Kidney tubule cell (primary cell): ENCODE measurements around the gene PRDM12.

ENCODE experiments used
- DNase-seq: peaks from one replicate; pipeline ENCODE4 v3.0.0-alpha.2; 2018; ENCODE audit warnings: low spot score

Gene PRDM12

GRCh38 chr9:130689937-130690700, 25.7 kb downstream of the PRDM12 start:
- DNase-seq, result peak; percentile 89

GRCh38 chr9:130692321-130692720, 27.9 kb downstream of the PRDM12 start:
- DNase-seq, result no peak

- DNase-seq, result no peak
Observed at GRCh38 chr9:130693101-130693425, 28.7 kb downstream of the PRDM12 start.

- DNase-seq, result peak; percentile 97
Observed at GRCh38 chr9:130693426-130694191, 29.2 kb downstream of the PRDM12 start, which contains the start of gene EXOSC2. EXOSC2 (plus strand) TSS chr9:130693780; CDS start chr9:130693792, 12 bp downstream.

GRCh38 chr9:130694205-130694604, 29.8 kb downstream of the PRDM12 start:
- DNase-seq, result no peak

- DNase-seq, result no peak
Observed at GRCh38 chr9:130696139-130696650, 31.8 kb downstream of the PRDM12 start.

GRCh38 chr9:130696996-130697395, 32.6 kb downstream of the PRDM12 start:
- DNase-seq, result no peak

GRCh38 chr9:130698514-130698913, 34.1 kb downstream of the PRDM12 start:
- DNase-seq, result peak; percentile 53

GRCh38 chr9:130699047-130699446, 34.7 kb downstream of the PRDM12 start:
- no peak for DNase-seq

- DNase-seq, result peak; percentile 71
Observed at GRCh38 chr9:130701059-130702022, 36.9 kb downstream of the PRDM12 start.

GRCh38 chr9:130703501-130703900, 39.1 kb downstream of the PRDM12 start:
- no peak for DNase-seq

GRCh38 chr9:130707225-130707976, 43.0 kb downstream of the PRDM12 start:
- peak; percentile 67 for DNase-seq

- DNase-seq, result no peak
Observed at GRCh38 chr9:130710822-130711352, 46.5 kb downstream of the PRDM12 start.

GRCh38 chr9:130711469-130711868, 47.1 kb downstream of the PRDM12 start:
- DNase-seq, result no peak

GRCh38 chr9:130712564-130713285, 48.3 kb downstream of the PRDM12 start:
- peak; percentile 99 for DNase-seq

GRCh38 chr9:130713286-130713960, 49.0 kb downstream of the PRDM12 start:
- DNase-seq, result peak; percentile 30

GRCh38 chr9:130714586-130715110, 50.3 kb downstream of the PRDM12 start:
- DNase-seq, result no peak

- no peak for DNase-seq
Observed at GRCh38 chr9:130715270-130715669, 50.9 kb downstream of the PRDM12 start.

GRCh38 chr9:130718562-130718961, 54.2 kb downstream of the PRDM12 start:
- DNase-seq, result no peak
